A673 (cell line): Measurements from ENCODE around the gene UST. TPM values are rescaled to one million over a fixed set of nuclear protein-coding genes. Genes with fewer than 3 reads are reported as not detected.

Source experiments
- BruUV-seq: library from RNA; stranded (reverse); fragments of 400-500 nt; replicated peaks from 2 replicates; lab custom pipeline; 2021; lab: Mats Ljungman, UMichigan
- CTCF ChIA-PET: fragments of 300-600 bp; sonication (Branson Sonifier 250); formaldehyde crosslinking; loops from one replicate; lab custom pipeline; 2022; ENCODE audit warnings: antibody characterized with exemption; lab: Charles Lee
- POLR2A ChIA-PET: fragments of 300-600 bp; sonication (Branson Sonifier 250); formaldehyde crosslinking; loops from one replicate; lab custom pipeline; 2022; ENCODE audit warnings: antibody characterized with exemption; ENCODE audit not compliant: low non-redundant PET; lab: Charles Lee
- DNase-seq: peaks from one replicate; pipeline ENCODE4 v3.0.0-alpha.2; 2015; ENCODE audit warnings: low spot score
- H3K27ac ChIP-seq: fragments of 200-600 bp; sonication (generic); 2 replicates; pipeline ENCODE4 v1.5.1; 2016; ENCODE audit warnings: mixed run types, low read depth, mild to moderate bottlenecking, mixed read lengths, antibody characterized with exemption, low read length; ENCODE audit not compliant: poor library complexity, severe bottlenecking
- H3K27me3 ChIP-seq: fragments of 200-600 bp; sonication (generic); replicated peaks from 2 replicates; pipeline ENCODE4 v1.6.1; 2017; ENCODE audit warnings: mixed run types, low read depth, mild to moderate bottlenecking, mixed read lengths, antibody characterized with exemption, low read length; ENCODE audit not compliant: insufficient read depth, poor library complexity
- H3K36me3 ChIP-seq: fragments of 200-600 bp; sonication (generic); 2 replicates; pipeline ENCODE4 v1.6.1; 2016; ENCODE audit warnings: mixed run types, mild to moderate bottlenecking, mixed read lengths, antibody characterized with exemption, low read length; ENCODE audit not compliant: insufficient read depth, poor library complexity, severe bottlenecking
- H3K4me1 ChIP-seq: fragments of 200-600 bp; sonication (generic); 2 replicates; pipeline ENCODE4 v1.6.1; 2017; ENCODE audit warnings: mixed run types, mild to moderate bottlenecking, mixed read lengths, antibody characterized with exemption, low read length; ENCODE audit not compliant: insufficient read depth, poor library complexity, severe bottlenecking
- H3K4me3 ChIP-seq: fragments of 200-600 bp; sonication (generic); 2 replicates; pipeline ENCODE4 v1.5.1; 2016; ENCODE audit warnings: low read depth, mixed run types, mild to moderate bottlenecking, mixed read lengths, low read length; ENCODE audit not compliant: poor library complexity, severe bottlenecking
- H3K9me3 ChIP-seq: fragments of 200-600 bp; sonication (generic); 2 replicates; pipeline ENCODE4 v1.6.1; 2016; ENCODE audit warnings: mixed run types, low read depth, mild to moderate bottlenecking, mixed read lengths, antibody characterized with exemption, low read length; ENCODE audit not compliant: poor library complexity, severe bottlenecking
- CTCF ChIP-seq: fragments of 300-800, 200-600 bp; sonication (generic); conservative IDR thresholded peaks from 2 replicates; pipeline ENCODE4 v1.5.1; 2017; ENCODE audit warnings: low read depth, mild to moderate bottlenecking, antibody characterized with exemption, low read length, moderate library complexity, mixed read lengths
- EZH2 ChIP-seq: fragments of 200-600 bp; sonication (generic); IDR thresholded peaks from 2 replicates; pipeline ENCODE4 v1.6.1; 2017; ENCODE audit warnings: borderline replicate concordance, low read depth, mild to moderate bottlenecking, mixed read lengths, antibody characterized with exemption, low read length; ENCODE audit not compliant: poor library complexity, severe bottlenecking
- intact Hi-C: fragments of 100-400 bp; cut with micrococcal nuclease; formaldehyde crosslinking; loops from one replicate; pipeline ENCODE4 v1.10.0; 2022; ENCODE audit not compliant: unreplicated experiment
- total RNA-seq: library from RNA; stranded (reverse); gene quantifications from 2 replicates; pipeline ENCODE4 v1.2.3, GENCODE V29; 2021

Gene UST
- total RNA-seq, 1 experiment from 2014 or later = 1.5 TPM

- Histone ChIP-seq H3K27me3 (no peaks in the 10 kb centered on the region), H3K27ac (no peak overlapping the region), H3K9me3 (no peaks in the 10 kb centered on the region), H3K4me3 (no peak overlapping the region), H3K36me3 (no peaks in the 10 kb centered on the region), H3K4me1 (no peaks in the 10 kb centered on the region)
- no peak for DNase-seq
- CTCF ChIA-PET = no interaction called here
- BruUV-seq = no TSS peak
- POLR2A ChIA-PET = no interaction called here
- TF ChIP-seq CTCF (no peak), EZH2 (no peak)
- intact Hi-C loops = no loop called here
These were observed 9.0 kb upstream of the UST start for GRCh38 chr6:148737806-148738205.

DNA sequence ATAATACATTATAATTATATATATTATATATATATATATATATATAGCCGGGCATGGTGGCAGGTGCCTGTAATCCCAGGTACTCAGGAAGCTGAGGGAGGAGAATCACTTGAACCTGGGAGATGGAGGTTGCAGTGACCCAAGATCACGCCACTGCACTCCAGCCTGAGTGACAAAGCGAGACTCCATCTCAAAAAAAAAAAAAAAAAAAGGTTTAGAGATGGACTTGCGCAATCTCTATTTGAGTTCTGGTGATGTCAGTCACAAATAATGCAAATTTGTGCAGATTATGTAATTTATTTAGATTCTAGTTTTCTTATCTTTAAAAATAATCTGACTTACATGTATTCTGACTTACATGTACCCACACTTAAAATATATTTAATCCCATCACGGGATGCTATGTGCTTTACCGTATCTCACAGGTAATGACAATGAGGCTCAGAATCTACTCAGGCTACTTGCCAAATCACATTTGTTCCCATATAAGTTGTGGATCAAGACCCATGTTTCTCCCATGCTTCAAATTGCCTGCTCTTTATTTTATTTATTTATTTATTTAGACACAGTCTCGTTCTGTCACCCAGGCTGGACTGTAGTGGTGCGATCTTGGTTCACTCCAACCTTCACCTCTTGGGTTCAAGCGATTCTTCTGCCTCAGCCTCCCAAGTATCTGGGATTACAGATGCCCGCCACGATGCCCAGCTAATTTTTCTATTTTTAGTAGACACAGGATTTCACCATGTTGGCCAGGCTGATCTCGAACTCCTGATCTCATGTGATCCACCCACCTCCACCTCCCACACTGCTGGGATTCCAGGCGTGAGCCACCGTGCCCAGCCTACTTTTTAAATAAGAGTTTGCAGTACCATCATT lies 7.6 kb upstream of the UST start:
- no peak overlapping the region for H3K27ac ChIP-seq
- intact Hi-C loops = no loop called here

GRCh38 chr6:148739822-148740128 lies 7.1 kb upstream of the UST start:
- no peaks in the 10 kb centered on the region for H3K27me3 ChIP-seq
- no peaks in the 10 kb centered on the region for H3K4me1 ChIP-seq
- CTCF ChIA-PET = no interaction called here
- intact Hi-C loops = no loop called here
- no peaks in the 10 kb centered on the region for H3K36me3 ChIP-seq
- no peak for TF ChIP-seq CTCF
- TF ChIP-seq EZH2 = no peak
- no peak overlapping the region for H3K4me3 ChIP-seq
- no peaks in the 10 kb centered on the region for H3K9me3 ChIP-seq
- no TSS peak for BruUV-seq
- DNase-seq = no peak
- no peak overlapping the region for H3K27ac ChIP-seq
- POLR2A ChIA-PET = no interaction called here

More for the DNA sequence above, 7.6 kb upstream of the UST start:
- CTCF ChIA-PET = no interaction called here
- DNase-seq = no peak
- TF ChIP-seq EZH2 (no peak), CTCF (no peak)
- H3K36me3 ChIP-seq = no peaks in the 10 kb centered on the region
- H3K4me1 ChIP-seq = no peaks in the 10 kb centered on the region
- H3K9me3 ChIP-seq = no peaks in the 10 kb centered on the region
- POLR2A ChIA-PET = no interaction called here
- H3K4me3 ChIP-seq = no peak overlapping the region
- H3K27me3 ChIP-seq = no peaks in the 10 kb centered on the region
- BruUV-seq = no TSS peak
